Loucy (cell line): Measurements from ENCODE around the gene MICU1.
A peak's percentile ranks its signal among the peaks of the same experiment; 100 is the strongest.

Experiments
- H2AFZ ChIP-seq: fragments of 200-600 bp; sonication (generic); 2 replicates; pipeline ENCODE4 v1.6.0; 2016; ENCODE audit warnings: antibody characterized with exemption, mild to moderate bottlenecking, low read length, moderate library complexity
- H3F3A ChIP-seq: fragments of 200-600 bp; 2 replicates; pipeline ENCODE4 v1.6.0; 2016; ENCODE audit warnings: antibody characterized with exemption, low read depth, mild to moderate bottlenecking
- H3K27me3 ChIP-seq: fragments of 200-600 bp; sonication (generic); 2 replicates; pipeline ENCODE4 v1.6.1; 2014; ENCODE audit warnings: low read length, mild to moderate bottlenecking; ENCODE audit not compliant: insufficient read depth, poor library complexity, severe bottlenecking
- H3K36me3 ChIP-seq: fragments of 200-600 bp; sonication (generic); 2 replicates; pipeline ENCODE4 v1.6.1; 2016; ENCODE audit warnings: low read length; ENCODE audit not compliant: insufficient read depth
- H3K4me1 ChIP-seq: fragments of 200-600 bp; sonication (generic); 2 replicates; pipeline ENCODE4 v1.5.1; 2014; ENCODE audit warnings: low read length, mild to moderate bottlenecking; ENCODE audit not compliant: insufficient read depth, poor library complexity, severe bottlenecking
- H3K4me2 ChIP-seq: fragments of 200-600 bp; sonication (generic); 2 replicates; pipeline ENCODE4 v1.6.0; 2014; ENCODE audit warnings: antibody characterized with exemption, low read length, low read depth, mild to moderate bottlenecking; ENCODE audit not compliant: poor library complexity, severe bottlenecking
- H3K4me3 ChIP-seq: fragments of 200-600 bp; sonication (generic); 2 replicates; pipeline ENCODE4 v1.5.1; 2014; ENCODE audit warnings: low read length, mild to moderate bottlenecking, mixed read lengths; ENCODE audit not compliant: poor library complexity, severe bottlenecking
- H3K79me2 ChIP-seq: fragments of 200-600 bp; sonication (generic); 2 replicates; pipeline ENCODE4 v1.6.1; 2014; ENCODE audit warnings: low read length; ENCODE audit not compliant: insufficient read depth
- H3K9ac ChIP-seq: fragments of 200-600 bp; sonication (generic); 2 replicates; pipeline ENCODE4 v1.6.0; 2014; ENCODE audit warnings: mild to moderate bottlenecking, low read depth, low read length, moderate library complexity; ENCODE audit not compliant: poor library complexity, severe bottlenecking
- H3K9me2 ChIP-seq: fragments of 200-600 bp; sonication (generic); replicated peaks from 2 replicates; pipeline ENCODE4 v1.6.1; 2016; ENCODE audit warnings: low read depth, low read length, mixed read lengths
- H3K9me3 ChIP-seq: fragments of 200-600 bp; sonication (generic); 2 replicates; pipeline ENCODE4 v1.6.1; 2014; ENCODE audit warnings: mild to moderate bottlenecking, antibody characterized with exemption, low read length, low read depth; ENCODE audit not compliant: insufficient read depth
- H4K20me1 ChIP-seq: fragments of 200-600 bp; sonication (generic); 2 replicates; pipeline ENCODE4 v1.6.0; 2014; ENCODE audit warnings: antibody characterized with exemption, low read length, mild to moderate bottlenecking; ENCODE audit not compliant: insufficient read depth, poor library complexity, severe bottlenecking
- CTCF ChIP-seq: fragments of 200-600 bp; sonication (generic); conservative IDR thresholded peaks from 2 replicates; pipeline ENCODE4 v1.5.1; 2014; ENCODE audit warnings: mild to moderate bottlenecking, antibody characterized with exemption, low read length
- EZH2phosphoT487 ChIP-seq: fragments of 200-600 bp; IDR thresholded peaks from 2 replicates; pipeline ENCODE4 v1.6.1; 2018; ENCODE audit warnings: antibody characterized with exemption, mild to moderate bottlenecking, moderate library complexity, borderline replicate concordance

The MICU1 gene

GRCh38 chr10:72323771-72324191, 302.1 kb downstream of the MICU1 start:
- Histone ChIP-seq H3K9me2 (no peaks in the 10 kb centered on the region), H3F3A (peaks cover 14% of the 10 kb centered on the region; the same call in 1 of the 2 replicates), H4K20me1 (no peaks in the 10 kb centered on the region), H3K4me3 (no peak overlapping the region), H3K36me3 (no peaks in the 10 kb centered on the region), H3K9me3 (no peaks in the 10 kb centered on the region), H3K4me2 (no peak overlapping the region), H3K27me3 (no peaks in the 10 kb centered on the region), H3K79me2 (peaks cover 35% of the 10 kb centered on the region), H3K9ac (peak overlapping the region; percentile 90), H2AFZ (no peak overlapping the region), H3K4me1 (peaks cover 64% of the 10 kb centered on the region)
- TF ChIP-seq CTCF = no peak
- no peak for TF ChIP-seq EZH2phosphoT487

GRCh38 chr10:72323108-72323749, 302.6 kb downstream of the MICU1 start:
- H4K20me1 ChIP-seq = no peaks in the 10 kb centered on the region
- H3K4me3 ChIP-seq = no peak overlapping the region
- H3K4me2 ChIP-seq = peak overlapping the region; percentile 72
- H3K9ac ChIP-seq = peak overlapping the region; percentile 90
- peaks cover 64% of the 10 kb centered on the region for H3K4me1 ChIP-seq
- no peaks in the 10 kb centered on the region for H3K27me3 ChIP-seq
- peaks cover 35% of the 10 kb centered on the region for H3K79me2 ChIP-seq
- H2AFZ ChIP-seq = no peak overlapping the region
- TF ChIP-seq CTCF (no peak), EZH2phosphoT487 (no peak)
- no peaks in the 10 kb centered on the region for H3K9me2 ChIP-seq
- H3F3A ChIP-seq = peaks cover 16% of the 10 kb centered on the region; the same call in 1 of the 2 replicates
- no peaks in the 10 kb centered on the region for H3K9me3 ChIP-seq
- no peaks in the 10 kb centered on the region for H3K36me3 ChIP-seq

GRCh38 chr10:72322280-72323058, 303.4 kb downstream of the MICU1 start:
- Histone ChIP-seq H3K4me2 (peak overlapping the region; percentile 72), H3K27me3 (no peaks in the 10 kb centered on the region), H3K9me3 (no peaks in the 10 kb centered on the region), H3K4me3 (peak overlapping the region; percentile 14), H3K4me1 (peaks cover 59% of the 10 kb centered on the region), H2AFZ (no peak overlapping the region), H3F3A (peaks cover 16% of the 10 kb centered on the region; the same call in 1 of the 2 replicates), H3K79me2 (peaks cover 29% of the 10 kb centered on the region), H3K36me3 (no peaks in the 10 kb centered on the region), H3K9ac (peak overlapping the region; percentile 90), H4K20me1 (no peaks in the 10 kb centered on the region), H3K9me2 (no peaks in the 10 kb centered on the region)
- TF ChIP-seq CTCF (no peak), EZH2phosphoT487 (no peak)
